Stimulated activated naive CD8-positive, alpha-beta T cell treated with anti-CD3 and anti-CD28 coated beads, Interleukin-15, Interleukin-2, amounts not matched to agents 100 ng/mL and 50 ng/mL, for 24 hours (primary cell): ENCODE measurements around the gene SCLY.
"Not testable (repeated sequence)": the region's sequence is repeated elsewhere in the genome, so short reads cannot be mapped to it uniquely, and the experiment has no call there.

Source experiments
- H3K27ac Mint-ChIP-seq: one replicate; pipeline ENCODE4 v1.8.0; 2021; ENCODE audit warnings: mild to moderate bottlenecking, mixed read lengths
- H3K27me3 Mint-ChIP-seq: one replicate; pipeline ENCODE4 v1.8.0; 2021; ENCODE audit warnings: mixed read lengths
- H3K36me3 Mint-ChIP-seq: one replicate; pipeline ENCODE4 v1.8.0; 2021; ENCODE audit warnings: low read depth, mixed read lengths
- H3K4me1 Mint-ChIP-seq: one replicate; pipeline ENCODE4 v1.8.0; 2021; ENCODE audit warnings: low read depth, mixed read lengths
- H3K4me3 Mint-ChIP-seq: one replicate; pipeline ENCODE4 v1.8.0; 2021; ENCODE audit warnings: mild to moderate bottlenecking, mixed read lengths
- H3K9me3 Mint-ChIP-seq: one replicate; pipeline ENCODE4 v1.8.0; 2021; ENCODE audit warnings: mixed read lengths

Gene SCLY

GRCh38 chr2:238057696-238058575 lies 2.9 kb upstream of the SCLY start:
- H3K4me1 Mint-ChIP-seq: peaks cover 32% of the 10 kb centered on the region
- H3K9me3 Mint-ChIP-seq, H3K27ac Mint-ChIP-seq, H3K4me3 Mint-ChIP-seq: not testable (repeated sequence)
- H3K36me3 Mint-ChIP-seq: peaks cover 19% of the 10 kb centered on the region
- peaks cover 28% of the 10 kb centered on the region for H3K27me3 Mint-ChIP-seq

- Mint-ChIP-seq H3K36me3 (peaks cover 34% of the 10 kb centered on the region), H3K9me3 (peaks cover 5% of the 10 kb centered on the region), H3K27ac (peak overlapping the region; percentile 38), H3K4me1 (peaks cover 47% of the 10 kb centered on the region), H3K27me3 (peaks cover 20% of the 10 kb centered on the region), H3K4me3 (peak overlapping the region; percentile 94)
Observed at GRCh38 chr2:238059505-238059904, 1.3 kb upstream of the SCLY start.

GRCh38 chr2:238060096-238060541 lies 682 bp upstream of the SCLY start:
- Mint-ChIP-seq H3K4me1 (peaks cover 53% of the 10 kb centered on the region), H3K27me3 (peaks cover 20% of the 10 kb centered on the region), H3K36me3 (peaks cover 40% of the 10 kb centered on the region), H3K9me3 (peaks cover 5% of the 10 kb centered on the region), H3K27ac (peak overlapping the region; percentile 94), H3K4me3 (peak overlapping the region; percentile 94)

GRCh38 chr2:238061315-238062202 lies 758 bp downstream of the SCLY start:
- peak overlapping the region; percentile 97 for H3K27ac Mint-ChIP-seq
- peak overlapping the region; percentile 94 for H3K4me3 Mint-ChIP-seq
- H3K27me3 Mint-ChIP-seq: peaks cover 11% of the 10 kb centered on the region
- peaks cover 55% of the 10 kb centered on the region for H3K36me3 Mint-ChIP-seq
- H3K4me1 Mint-ChIP-seq: peaks cover 63% of the 10 kb centered on the region
- peaks cover 14% of the 10 kb centered on the region for H3K9me3 Mint-ChIP-seq

- H3K27me3 Mint-ChIP-seq: no peaks in the 10 kb centered on the region
- peak overlapping the region; percentile 83 for H3K27ac Mint-ChIP-seq
- peaks cover 19% of the 10 kb centered on the region for H3K9me3 Mint-ChIP-seq
- peak overlapping the region; percentile 94 for H3K4me3 Mint-ChIP-seq
- peaks cover 75% of the 10 kb centered on the region for H3K36me3 Mint-ChIP-seq
- H3K4me1 Mint-ChIP-seq: peaks cover 80% of the 10 kb centered on the region
Observed at GRCh38 chr2:238063414-238064189, 2.8 kb downstream of the SCLY start.

GRCh38 chr2:238064376-238064775 lies 3.6 kb downstream of the SCLY start:
- peaks cover 80% of the 10 kb centered on the region for H3K36me3 Mint-ChIP-seq
- H3K4me1 Mint-ChIP-seq: peaks cover 85% of the 10 kb centered on the region
- no peaks in the 10 kb centered on the region for H3K27me3 Mint-ChIP-seq
- H3K9me3 Mint-ChIP-seq: peaks cover 16% of the 10 kb centered on the region
- H3K27ac Mint-ChIP-seq: no peak overlapping the region
- H3K4me3 Mint-ChIP-seq: peak overlapping the region; percentile 94

- H3K4me3 Mint-ChIP-seq: no peak overlapping the region
- peaks cover 87% of the 10 kb centered on the region for H3K36me3 Mint-ChIP-seq
- H3K27me3 Mint-ChIP-seq: no peaks in the 10 kb centered on the region
Observed at GRCh38 chr2:238065071-238065846, 4.5 kb downstream of the SCLY start.

GRCh38 chr2:238066218-238066617 lies 5.4 kb downstream of the SCLY start:
- Mint-ChIP-seq H3K36me3 (peaks cover 92% of the 10 kb centered on the region), H3K27me3 (no peaks in the 10 kb centered on the region), H3K27ac (peak overlapping the region; percentile 91), H3K4me1 (peaks cover 82% of the 10 kb centered on the region), H3K4me3 (peak overlapping the region; percentile 60), H3K9me3 (peaks cover 14% of the 10 kb centered on the region)

More at GRCh38 chr2:238065071-238065846, 4.5 kb downstream of the SCLY start:
- Mint-ChIP-seq H3K9me3 (peaks cover 14% of the 10 kb centered on the region), H3K27ac (no peak overlapping the region), H3K4me1 (peaks cover 83% of the 10 kb centered on the region)

- peaks cover 17% of the 10 kb centered on the region for H3K9me3 Mint-ChIP-seq
- not testable (repeated sequence) for H3K27me3 Mint-ChIP-seq
- peaks cover 92% of the 10 kb centered on the region for H3K36me3 Mint-ChIP-seq
- peak overlapping the region; percentile 60 for H3K4me3 Mint-ChIP-seq
- H3K27ac Mint-ChIP-seq: peak overlapping the region; percentile 91
- peaks cover 80% of the 10 kb centered on the region for H3K4me1 Mint-ChIP-seq
Observed at GRCh38 chr2:238066718-238067117, 5.9 kb downstream of the SCLY start.

- H3K9me3 Mint-ChIP-seq: peaks cover 18% of the 10 kb centered on the region
- H3K27ac Mint-ChIP-seq: peak overlapping the region; percentile 57
- H3K4me1 Mint-ChIP-seq: peaks cover 75% of the 10 kb centered on the region
Observed at GRCh38 chr2:238067939-238068338, 7.1 kb downstream of the SCLY start.

GRCh38 chr2:238069021-238069709 lies 8.4 kb downstream of the SCLY start:
- peaks cover 18% of the 10 kb centered on the region for H3K9me3 Mint-ChIP-seq
- peak overlapping the region; percentile 77 for H3K27ac Mint-ChIP-seq
- H3K27me3 Mint-ChIP-seq: no peaks in the 10 kb centered on the region
- H3K4me1 Mint-ChIP-seq: peaks cover 63% of the 10 kb centered on the region
- H3K36me3 Mint-ChIP-seq: peaks cover 96% of the 10 kb centered on the region
- peak overlapping the region; percentile 54 for H3K4me3 Mint-ChIP-seq

More at GRCh38 chr2:238067939-238068338, 7.1 kb downstream of the SCLY start:
- H3K4me3 Mint-ChIP-seq: no peak overlapping the region
- peaks cover 96% of the 10 kb centered on the region for H3K36me3 Mint-ChIP-seq
- no peaks in the 10 kb centered on the region for H3K27me3 Mint-ChIP-seq

GRCh38 chr2:238069877-238070276 lies 9.1 kb downstream of the SCLY start:
- peaks cover 18% of the 10 kb centered on the region for H3K9me3 Mint-ChIP-seq
- H3K36me3 Mint-ChIP-seq: peaks cover 96% of the 10 kb centered on the region
- H3K4me3 Mint-ChIP-seq: peak overlapping the region; percentile 26
- H3K27me3 Mint-ChIP-seq: no peaks in the 10 kb centered on the region
- H3K4me1 Mint-ChIP-seq: peaks cover 60% of the 10 kb centered on the region
- H3K27ac Mint-ChIP-seq: no peak overlapping the region

- peaks cover 93% of the 10 kb centered on the region for H3K36me3 Mint-ChIP-seq
- no peak overlapping the region for H3K27ac Mint-ChIP-seq
Observed at GRCh38 chr2:238075397-238075796, 14.6 kb downstream of the SCLY start.

More at GRCh38 chr2:238075397-238075796, 14.6 kb downstream of the SCLY start:
- H3K27me3 Mint-ChIP-seq: no peaks in the 10 kb centered on the region
- H3K4me1 Mint-ChIP-seq: peaks cover 30% of the 10 kb centered on the region
- peaks cover 4% of the 10 kb centered on the region for H3K9me3 Mint-ChIP-seq
- no peak overlapping the region for H3K4me3 Mint-ChIP-seq
